Fibroblast of upper back skin (primary cell): ENCODE data around the gene AREG.
"Not testable (repeated sequence)": the region's sequence is repeated elsewhere in the genome, so short reads cannot be mapped to it uniquely, and the experiment has no call there.

Experiments
- DNase-seq: peaks from one replicate; pipeline ENCODE4 v3.0.0-alpha.2; 2013

Gene AREG, protein sequence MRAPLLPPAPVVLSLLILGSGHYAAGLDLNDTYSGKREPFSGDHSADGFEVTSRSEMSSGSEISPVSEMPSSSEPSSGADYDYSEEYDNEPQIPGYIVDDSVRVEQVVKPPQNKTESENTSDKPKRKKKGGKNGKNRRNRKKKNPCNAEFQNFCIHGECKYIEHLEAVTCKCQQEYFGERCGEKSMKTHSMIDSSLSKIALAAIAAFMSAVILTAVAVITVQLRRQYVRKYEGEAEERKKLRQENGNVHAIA

DNA sequence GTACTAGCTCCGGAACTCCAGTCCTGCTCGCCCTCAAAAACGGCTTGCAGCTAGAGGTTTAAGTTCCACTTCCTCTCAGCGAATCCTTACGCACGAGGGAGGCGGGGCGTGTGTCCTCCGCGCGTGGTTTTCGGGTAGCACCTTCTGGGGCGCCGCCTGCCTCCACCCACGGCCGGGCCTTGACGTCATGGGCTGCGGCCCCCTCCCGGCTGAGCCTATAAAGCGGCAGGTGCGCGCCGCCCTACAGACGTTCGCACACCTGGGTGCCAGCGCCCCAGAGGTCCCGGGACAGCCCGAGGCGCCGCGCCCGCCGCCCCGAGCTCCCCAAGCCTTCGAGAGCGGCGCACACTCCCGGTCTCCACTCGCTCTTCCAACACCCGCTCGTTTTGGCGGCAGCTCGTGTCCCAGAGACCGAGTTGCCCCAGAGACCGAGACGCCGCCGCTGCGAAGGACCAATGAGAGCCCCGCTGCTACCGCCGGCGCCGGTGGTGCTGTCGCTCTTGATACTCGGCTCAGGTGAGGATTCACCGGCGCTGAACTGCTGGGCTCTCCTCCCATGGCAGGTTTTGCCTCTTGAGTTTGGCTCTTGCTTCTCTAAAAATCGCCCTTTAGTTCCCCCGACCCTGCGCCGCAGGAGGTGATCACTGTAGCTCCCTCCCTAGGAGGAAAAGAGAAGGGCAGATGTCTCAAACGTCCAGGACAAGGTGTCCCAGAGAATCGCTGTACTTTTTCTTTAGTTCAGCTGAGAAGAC is at the start of gene AREG:
Gene AREG, plus strand, starts transcription at position 246 of the 752 bp plus-strand sequence. Its CDS starts 210 bp downstream, at position 456.
- DNase-seq = peak; percentile 35

DNA sequence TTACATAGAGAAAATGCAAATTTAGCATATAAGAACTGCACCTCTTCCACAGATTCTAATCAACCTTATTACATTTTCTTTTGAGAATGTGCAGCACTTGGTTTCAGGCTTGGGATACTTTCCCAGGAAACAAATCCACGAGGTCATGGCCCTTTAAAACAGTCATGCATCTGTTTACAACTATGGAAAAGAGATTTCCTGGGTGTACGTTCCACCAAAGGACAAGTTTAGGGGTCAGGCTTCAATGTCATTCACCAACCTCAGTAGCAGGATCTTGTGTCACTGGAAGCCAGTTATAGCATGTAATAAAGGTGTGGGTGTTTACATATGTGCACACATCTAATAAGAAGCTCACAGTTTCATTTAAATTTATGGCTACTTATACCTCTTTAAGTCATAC is 49.3 kb upstream of the AREG start:
- no peak for DNase-seq

DNA sequence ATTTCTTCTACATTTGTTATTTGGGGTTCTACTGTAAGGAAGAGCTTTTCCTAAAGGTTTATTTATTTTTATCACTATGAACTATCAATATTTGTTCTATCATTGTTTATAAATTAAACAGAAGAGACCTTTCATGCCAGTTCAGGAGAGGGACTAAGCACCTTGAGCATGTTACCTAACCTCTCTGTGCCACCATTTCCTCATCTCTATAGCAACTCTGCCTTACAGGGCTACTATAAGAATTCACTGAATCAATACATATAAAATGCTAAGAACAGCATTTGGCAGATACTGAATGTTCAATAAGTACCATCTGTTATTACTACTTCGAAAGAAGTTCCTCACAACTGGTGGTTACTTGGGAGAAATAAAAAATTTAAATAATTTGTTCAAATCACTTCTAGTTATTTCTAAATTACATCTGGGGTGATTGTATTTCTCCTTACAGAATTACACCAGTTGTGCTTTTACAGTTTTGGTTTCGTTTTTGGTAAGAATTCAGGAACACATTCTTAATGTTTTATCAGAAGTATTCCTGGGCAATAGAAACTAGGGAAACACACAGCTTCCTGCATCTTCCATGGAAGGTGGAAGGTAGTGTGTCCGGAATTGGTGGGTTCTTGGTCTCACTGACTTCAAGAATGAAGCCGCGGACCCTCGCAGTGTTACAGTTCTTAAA is 47.0 kb upstream of the AREG start:
- no peak for DNase-seq

DNA sequence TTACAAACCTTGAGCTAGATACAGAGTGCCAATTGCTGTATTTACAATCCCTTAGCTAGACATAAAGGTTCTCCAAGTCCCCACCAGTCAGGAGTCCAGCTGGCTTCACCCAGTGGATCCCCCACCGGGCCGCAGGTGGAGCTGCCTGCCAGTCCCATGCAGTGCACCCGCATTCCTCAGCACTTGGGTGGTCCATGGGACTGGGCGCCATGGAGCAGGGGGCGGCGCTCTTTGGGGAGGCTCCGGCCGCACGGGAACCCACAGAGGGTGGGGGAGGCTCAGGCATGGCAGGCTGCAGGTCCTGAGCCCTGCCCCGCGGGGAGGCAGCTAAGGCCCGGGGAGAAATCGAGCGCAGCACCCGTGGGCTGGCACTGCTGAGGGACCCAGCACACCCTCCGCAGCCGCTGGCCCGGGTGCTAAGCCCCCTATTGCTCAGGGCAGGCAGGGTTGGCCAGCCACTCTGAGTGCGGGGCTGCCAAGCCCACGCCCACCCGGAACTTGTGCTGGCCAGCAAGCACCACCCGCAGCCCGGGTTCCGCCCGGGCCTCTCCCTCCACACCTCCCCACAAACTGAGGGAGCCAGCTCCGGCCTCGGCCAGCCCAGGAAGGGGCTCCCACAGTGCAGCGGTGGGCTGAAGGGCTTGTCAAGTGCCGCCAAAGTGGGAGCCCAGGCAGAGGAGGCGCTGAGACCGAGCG is 45.9 kb upstream of the AREG start:
- DNase-seq = not testable (repeated sequence)

DNA sequence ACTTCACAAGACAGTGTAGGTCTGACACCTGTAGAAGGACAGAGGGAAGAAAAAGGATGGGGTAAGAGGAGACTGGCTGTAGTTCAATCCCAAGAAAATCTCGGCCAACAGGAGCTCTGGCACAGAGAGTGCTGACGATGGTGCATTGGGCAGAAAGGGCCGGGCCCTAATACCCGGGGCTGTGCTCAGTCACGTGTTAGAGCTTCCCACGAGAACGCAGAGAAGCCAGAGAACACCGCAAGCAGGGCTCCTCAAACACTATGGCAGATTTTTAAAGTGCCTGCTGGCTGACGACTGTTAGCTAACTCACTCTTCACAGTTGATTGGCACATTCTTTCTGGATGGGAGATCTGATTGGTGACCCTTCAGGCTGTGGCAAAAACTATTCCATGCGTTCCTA is 44.5 kb upstream of the AREG start:
- no peak for DNase-seq

DNA sequence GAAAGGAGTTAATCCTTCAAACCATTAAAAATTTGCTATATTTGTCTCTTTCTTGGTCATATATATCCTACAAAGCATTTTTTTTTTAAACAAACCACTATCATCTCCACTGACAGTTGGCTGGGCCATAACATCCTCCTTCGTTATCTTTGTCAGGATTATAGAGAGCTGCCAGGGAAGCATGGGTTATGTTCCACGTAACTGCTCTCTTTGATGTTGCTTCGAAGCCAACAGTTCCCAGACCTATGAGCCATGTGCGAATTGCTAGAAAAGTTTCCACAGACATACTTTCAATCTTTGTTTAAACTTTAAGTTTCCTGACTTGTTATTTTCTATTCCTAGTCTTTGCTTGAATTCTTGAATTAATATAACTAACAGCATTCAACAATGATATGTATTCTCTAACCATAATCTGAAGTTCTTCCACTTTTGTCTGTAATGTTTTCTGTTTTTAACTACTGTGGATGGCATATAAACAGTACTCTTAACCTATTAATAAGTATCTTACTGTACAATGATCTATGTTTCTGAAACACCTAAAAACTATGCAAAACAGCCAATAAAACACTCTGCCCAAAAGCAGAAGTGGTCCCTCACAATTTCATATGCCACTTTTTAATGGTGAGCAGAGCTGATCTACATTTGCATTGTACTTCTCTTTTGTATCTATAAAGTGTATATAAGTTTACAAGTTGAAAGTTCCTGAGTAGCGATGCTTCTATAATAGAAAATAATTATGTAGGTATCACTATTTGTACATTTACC is 42.1 kb upstream of the AREG start:
- DNase-seq = no peak

DNA sequence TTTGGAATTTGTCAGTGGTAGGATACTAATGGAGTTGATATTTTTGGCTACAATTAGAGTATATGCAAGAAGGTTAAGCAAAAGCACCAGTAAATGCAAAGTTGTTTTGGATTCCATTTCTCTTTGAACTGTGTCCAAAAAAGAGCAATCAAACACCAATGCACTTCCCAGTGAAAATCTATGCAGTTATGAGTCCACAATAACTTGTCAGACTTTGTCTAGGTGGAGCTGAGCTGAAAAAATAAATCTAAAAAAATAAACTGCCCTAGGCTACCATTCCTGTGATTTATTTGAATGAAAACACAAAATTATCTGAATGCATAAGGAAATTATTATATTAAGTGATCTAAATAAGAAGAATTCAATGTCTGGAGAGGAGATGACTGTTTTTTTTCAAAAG is 37.0 kb upstream of the AREG start:
- no peak for DNase-seq

DNA sequence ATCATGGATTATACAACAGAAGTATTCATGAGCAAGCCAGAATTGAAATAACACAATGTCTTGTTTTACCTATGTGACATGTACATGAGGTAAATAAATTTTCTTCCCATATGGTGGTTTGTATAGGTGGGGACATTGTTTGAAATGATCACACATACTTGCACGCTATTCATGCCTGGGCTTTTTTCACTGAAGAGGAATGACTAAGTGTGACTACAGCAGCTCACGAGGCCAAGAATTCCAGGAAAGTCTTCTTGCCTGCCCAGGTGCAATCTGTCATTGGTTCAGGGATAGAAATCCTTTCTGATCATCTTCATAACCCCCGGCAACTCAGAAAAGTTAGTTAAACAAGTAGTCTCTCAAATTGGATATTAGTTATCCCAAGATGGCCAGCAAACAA is 36.3 kb upstream of the AREG start:
- peak; percentile 54 for DNase-seq

DNA sequence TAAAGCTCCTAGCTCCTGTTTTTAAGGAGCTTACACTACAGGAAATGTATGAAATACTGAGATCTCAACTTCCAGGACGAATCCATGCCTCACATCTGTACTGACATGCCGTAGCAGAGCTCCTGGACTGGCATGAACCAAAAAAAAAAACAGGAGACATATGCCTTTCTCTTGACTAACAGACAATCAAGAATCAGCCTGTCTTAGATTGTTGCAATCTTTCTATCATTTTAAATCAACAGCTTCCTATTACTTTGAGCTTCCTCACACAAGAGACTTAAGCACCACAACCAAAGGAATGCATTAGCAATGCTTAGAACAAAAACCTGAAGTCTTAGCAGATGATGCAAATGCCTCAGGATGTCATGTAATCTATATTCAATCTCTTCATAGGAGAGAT is 34.7 kb upstream of the AREG start:
- peak; percentile 75 for DNase-seq

DNA sequence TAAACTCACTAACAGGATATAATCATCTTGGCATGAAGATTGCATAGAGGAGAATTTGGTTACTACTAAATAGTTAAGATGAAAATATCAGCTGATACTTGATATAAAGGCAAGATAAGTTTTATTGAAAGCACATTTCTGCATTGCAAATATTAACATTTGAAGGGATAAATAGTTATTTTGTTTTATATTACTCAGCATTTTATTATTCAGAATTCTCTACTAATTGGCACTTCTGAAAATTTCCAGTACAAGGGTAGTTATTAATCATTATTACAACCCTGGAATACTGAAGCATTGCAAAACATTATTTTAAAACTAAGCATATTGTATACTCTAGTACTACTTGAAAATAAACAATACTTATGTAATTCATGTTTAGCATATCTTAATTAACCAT is 32.7 kb upstream of the AREG start:
- no peak for DNase-seq

DNA sequence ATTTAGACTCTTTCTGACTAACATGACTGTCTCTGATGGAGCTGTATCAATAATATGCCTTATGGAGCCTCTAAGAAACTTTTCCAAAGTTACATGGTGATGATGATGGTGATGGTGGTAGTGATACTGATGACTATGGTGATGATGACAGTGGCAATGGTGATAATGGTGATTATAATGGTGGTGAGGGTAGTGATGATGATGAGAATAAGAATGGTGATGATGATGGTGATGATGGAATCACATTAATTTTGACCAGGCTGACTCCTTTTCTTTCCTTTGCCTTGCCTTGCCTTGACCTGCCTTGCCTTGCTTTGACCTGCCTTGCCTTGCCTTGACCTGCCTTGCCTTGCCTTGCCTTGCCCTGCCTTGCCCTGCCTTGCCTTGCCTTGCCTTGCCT is 31.7 kb upstream of the AREG start:
- no peak for DNase-seq

DNA sequence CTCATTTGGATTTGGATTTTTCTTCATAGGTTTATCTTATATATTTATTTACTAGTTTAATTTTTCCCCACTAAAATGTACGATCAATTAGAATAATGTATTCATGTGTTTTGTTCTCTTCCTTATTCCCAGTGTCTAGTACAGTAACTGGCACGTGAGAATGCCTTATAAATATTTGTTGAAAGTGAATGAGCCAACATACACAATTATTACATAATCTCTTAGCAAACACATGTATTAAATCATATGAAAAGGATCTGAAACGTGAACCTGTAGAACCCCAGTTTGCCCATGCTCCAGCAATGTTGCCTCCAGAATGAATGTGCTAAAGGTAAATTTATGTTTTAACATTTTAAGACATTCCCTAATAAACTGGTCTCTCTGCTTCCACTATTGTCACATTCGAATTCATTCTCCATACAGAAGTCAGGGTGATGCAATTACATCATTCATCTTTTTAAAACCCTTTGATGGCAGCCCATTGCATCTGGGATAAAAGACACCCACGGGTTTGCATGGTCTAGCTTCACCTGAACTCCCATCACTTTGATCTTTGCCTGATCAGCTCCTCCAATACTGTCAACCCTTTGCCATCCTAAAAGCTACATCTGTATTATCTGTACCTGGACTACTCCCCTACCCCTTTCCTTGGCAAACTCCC is 30.7 kb upstream of the AREG start:
- no peak for DNase-seq

DNA sequence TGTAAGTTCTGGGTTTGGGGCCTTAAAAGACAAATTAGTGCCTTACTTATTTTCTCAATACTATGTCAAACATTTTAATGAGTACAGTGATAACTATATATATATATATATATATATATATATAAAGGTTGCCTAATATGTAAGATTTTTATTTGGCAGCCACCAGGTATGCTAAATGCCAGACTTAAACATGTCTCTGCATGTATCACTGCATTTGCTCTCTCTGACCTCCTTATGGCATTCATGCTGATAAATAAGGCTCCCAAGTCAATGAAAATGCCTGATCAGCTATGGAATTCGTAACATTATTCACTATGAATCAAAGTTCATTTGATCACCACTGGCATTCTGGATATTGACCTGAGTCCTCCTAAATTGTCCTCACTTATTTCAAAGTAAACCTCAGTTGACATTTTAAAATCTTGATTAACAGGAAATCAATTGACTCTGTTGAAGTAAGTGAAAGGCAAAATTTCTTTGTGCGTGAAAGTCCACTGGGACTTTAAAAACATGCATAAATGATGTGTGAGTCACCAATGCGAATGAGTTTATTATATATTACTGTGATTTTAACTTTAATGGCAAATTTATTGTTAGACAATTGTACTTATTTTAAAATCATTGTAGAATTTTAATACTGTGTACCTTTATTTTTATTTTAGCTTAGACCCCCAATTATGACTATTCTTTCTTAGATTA is 29.2 kb upstream of the AREG start:
- no peak for DNase-seq

DNA sequence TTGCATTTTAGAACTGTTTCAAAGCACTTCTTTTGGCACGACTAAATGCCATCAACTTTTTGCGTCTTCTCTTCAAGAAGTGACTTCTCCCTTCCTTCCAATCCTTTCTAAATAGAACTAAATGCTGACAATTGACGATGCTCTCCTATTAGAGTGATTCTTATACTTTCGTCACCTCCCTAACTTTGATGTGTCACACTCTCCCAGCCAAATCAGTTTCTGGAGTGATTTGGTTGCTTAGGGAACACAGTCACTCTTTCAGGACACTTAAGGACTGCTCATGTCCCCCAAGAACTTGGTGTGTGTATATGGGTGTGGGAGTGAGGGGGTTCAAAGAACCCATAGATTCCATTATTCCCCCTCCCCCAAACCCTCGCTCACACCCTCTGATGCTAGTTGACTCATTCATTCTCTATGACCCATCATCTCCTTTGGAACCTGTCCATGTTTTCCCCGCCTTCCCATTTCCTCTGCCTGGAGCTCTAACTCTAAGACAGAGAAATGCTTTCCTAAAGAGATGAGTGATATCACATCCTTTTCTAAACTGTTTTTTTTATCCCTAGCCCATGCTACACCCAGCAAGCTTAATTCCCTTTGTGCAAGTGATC is 26.8 kb upstream of the AREG start:
- peak; percentile 89 for DNase-seq

DNA sequence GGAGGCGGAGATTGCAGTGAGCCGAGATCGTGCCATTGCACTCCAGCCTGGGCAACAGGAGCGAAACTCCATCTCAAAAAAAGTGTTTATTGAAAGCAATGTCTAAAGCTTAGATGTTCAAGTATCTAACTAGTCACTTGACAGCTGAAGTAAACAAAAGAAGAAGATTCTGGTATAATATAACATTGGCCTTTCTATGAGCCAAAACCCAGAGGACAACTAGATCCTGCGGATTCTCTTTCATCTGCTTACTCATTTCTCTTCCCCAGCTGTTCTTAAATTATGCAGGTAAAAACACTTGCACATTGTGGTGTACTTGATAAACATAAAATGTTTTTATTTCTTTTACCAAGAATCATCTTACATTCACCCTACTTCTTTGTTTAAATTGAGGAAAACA is 24.1 kb upstream of the AREG start:
- no peak for DNase-seq

DNA sequence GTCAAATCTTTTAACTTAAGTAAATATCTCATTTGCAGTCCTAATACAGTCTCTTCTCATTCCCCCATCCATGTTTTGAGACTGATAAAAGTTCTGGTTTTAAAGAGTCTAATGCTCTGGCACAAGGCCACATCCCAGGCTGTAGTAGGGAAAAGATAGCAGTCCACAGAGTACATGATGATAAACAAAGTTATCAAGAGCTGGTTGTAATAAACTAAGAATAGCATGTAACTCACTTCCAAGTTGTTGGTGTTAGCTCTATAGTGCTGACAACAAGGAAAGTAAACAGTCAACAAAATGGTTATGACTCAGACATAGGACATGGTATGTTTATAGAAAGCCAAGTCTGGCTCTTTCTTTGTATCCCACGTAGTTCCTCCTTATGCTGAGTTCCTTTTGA is 21.8 kb upstream of the AREG start:
- DNase-seq = no peak

DNA sequence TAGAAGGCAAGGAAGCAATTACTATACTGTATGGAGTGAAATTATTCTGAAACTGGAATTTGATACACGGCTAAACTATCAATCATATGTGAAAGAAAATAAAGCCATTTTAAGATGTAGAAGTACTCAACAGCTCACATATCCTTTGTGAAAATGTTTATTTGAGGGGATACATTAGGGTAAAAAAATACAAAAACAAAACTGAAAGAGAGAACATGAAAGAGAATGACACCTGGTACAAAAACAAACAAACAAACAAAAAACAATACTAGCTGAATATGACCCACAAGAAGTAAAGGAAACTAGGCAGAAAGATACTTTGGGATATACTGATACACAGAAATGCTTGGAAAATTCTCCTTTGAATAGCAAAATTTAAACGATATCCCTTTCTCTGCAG is 20.8 kb upstream of the AREG start:
- no peak for DNase-seq

DNA sequence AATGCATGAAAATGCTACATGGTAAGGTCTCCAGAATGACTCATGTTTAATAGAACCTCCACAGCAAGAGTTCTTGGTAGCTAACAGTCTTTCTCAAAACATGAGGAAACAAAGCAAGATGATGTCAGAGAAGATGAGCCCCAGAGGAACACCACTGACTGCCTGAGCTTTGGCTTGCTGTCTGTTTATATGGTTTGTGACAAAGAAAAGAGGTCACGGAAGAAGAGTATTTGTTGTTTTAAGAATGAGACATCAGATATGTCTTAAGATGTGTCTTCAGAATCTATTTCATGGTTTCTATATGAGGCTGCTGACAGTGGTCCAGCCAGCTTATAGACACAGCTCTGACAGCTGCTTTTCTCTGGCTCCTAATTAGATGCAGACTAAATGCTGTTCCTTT is 18.8 kb upstream of the AREG start:
- peak; percentile 71 for DNase-seq

DNA sequence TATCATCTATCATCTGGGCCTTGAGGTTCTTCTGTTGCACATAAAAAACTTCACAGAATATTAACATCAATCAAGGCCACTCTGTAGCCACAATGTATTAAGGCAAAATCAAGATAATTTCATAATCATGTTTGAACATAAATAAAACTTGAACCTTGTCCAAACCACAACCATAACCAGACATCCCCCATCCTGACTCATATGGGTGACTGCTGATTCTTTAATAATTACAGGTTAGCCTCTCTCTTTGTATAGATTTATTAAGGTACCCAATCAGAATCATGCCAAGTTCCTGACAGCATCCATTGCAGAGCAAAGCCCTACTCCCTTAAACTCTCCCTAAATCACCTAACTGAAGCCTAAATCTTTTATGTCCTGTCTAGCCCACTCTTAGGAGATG is 16.7 kb upstream of the AREG start:
- no peak for DNase-seq

DNA sequence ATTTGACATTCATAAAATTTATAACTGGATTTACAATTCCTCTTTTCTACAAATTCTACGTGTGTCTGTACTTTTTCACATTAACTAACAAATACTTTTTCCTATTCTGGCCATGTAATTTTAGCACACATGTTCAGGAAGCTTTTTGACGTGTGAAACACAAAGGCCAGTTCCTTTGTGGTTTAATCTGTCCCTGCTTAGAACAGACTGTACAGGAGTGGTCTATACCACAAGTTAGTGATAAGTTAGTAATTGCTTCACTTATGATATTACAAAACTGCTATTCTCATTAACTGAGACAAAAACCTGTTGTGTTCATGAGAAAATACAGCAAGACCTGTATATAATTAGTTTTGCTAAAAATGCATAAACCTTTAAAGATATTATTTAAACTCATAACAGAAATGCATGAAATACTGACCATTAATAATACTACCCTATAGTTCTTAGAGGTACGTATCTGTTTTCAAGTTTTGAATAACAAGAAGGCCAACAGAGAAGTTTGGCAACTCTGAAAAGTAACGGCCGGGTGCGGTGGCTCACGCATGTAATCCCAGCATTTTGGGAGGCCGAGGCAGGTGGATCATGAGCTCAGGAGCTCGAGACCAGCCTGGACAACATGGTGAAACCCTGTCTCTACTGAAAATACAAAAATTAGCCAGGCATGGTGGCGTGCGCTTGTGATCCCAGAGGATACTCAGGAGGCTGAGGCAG is 13.7 kb upstream of the AREG start:
- DNase-seq = no peak
